ENCODE data around the gene TMEM245.

DNA sequence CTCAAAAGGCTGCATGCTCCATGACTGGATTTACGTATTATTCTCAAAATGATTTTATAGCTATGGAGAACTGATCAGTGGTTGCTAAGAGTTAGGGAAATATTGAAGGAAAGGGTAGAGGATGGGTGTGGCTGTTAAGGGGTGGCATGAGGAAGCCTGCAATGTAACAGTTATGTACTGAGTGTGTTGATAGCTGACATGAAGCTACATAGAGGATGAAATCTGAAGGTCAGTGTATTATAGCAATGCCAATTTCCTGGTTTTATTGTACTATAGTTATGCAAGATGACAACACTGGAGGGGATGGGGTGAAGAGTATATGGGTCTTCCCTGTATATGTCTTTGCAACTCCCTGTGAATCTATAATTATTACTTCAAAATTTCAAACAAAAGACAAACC lies 51.0 kb downstream of the TMEM245 start:
- TF ChIP-seq POLR2A (IDR thresholded peaks at IDR 0.05; ENCODE audit: extremely low read depth, insufficient read length) = no peak
- TF ChIP-seq, protein P1, sequence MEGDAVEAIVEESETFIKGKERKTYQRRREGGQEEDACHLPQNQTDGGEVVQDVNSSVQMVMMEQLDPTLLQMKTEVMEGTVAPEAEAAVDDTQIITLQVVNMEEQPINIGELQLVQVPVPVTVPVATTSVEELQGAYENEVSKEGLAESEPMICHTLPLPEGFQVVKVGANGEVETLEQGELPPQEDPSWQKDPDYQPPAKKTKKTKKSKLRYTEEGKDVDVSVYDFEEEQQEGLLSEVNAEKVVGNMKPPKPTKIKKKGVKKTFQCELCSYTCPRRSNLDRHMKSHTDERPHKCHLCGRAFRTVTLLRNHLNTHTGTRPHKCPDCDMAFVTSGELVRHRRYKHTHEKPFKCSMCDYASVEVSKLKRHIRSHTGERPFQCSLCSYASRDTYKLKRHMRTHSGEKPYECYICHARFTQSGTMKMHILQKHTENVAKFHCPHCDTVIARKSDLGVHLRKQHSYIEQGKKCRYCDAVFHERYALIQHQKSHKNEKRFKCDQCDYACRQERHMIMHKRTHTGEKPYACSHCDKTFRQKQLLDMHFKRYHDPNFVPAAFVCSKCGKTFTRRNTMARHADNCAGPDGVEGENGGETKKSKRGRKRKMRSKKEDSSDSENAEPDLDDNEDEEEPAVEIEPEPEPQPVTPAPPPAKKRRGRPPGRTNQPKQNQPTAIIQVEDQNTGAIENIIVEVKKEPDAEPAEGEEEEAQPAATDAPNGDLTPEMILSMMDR (IDR thresholded peaks at IDR 0.05; ENCODE audit: low read depth, low read length) = no peak
